ENCODE measurements around the gene KYAT1. TPM values are rescaled to one million over a fixed set of nuclear protein-coding genes. Genes with fewer than 3 reads are reported as not detected.

Gene KYAT1
- polyA plus RNA-seq, 1 donor (not counting 4 experiments of a cell fraction or from before 2014, with no cell fraction given): 10.9 TPM

GRCh38 chr9:128808543-128808942 lies 73.2 kb downstream of the KYAT1 start:
- no peak for FAIRE-seq

GRCh38 chr9:128807827-128808226 lies 73.9 kb downstream of the KYAT1 start:
- no peaks in the 10 kb centered on the region for H3K27me3 ChIP-seq (ENCODE audit: control insufficient read depth, extremely low read depth, insufficient read depth, low read length)
- no peaks in the 10 kb centered on the region for H3K9me1 ChIP-seq (ENCODE audit: control insufficient read depth, extremely low read depth, insufficient read depth, low read length)
- DNase-seq (ENCODE audit: low read depth, low spot score) (no peak), FAIRE-seq (no peak)
- no peaks in the 10 kb centered on the region for H3K79me2 ChIP-seq (ENCODE audit: control insufficient read depth, insufficient read depth, low read length)
- dilution Hi-C loops (cut with MboI; ENCODE audit: extremely low pct_ligation_motif_present, low sequenced_read_pairs): no loop called here
- no peak overlapping the region for H2AFZ ChIP-seq (ENCODE audit: control insufficient read depth, low read length)
- no peak overlapping the region for H3K4me2 ChIP-seq (ENCODE audit: control insufficient read depth, extremely low read depth, insufficient read depth, low read depth, low read length)
- H3K4me1 ChIP-seq (ENCODE audit: control insufficient read depth, extremely low read depth, insufficient read depth, low read length): no peaks in the 10 kb centered on the region
- H3K4me3 ChIP-seq (ENCODE audit: control insufficient read depth in 2 of 3, extremely low read depth in 1 of 3, insufficient read depth in 2 of 3, low read depth in 1 of 3, low read length in 3 of 3): no peak overlapping the region
- H3K36me3 ChIP-seq (ENCODE audit: control insufficient read depth in 2 of 2, extremely low read depth in 1 of 2, insufficient read depth in 2 of 2, low read length in 2 of 2): peaks cover 10 to 27% of the 10 kb centered on the region in 2 experiments
- no peak overlapping the region for H3K27ac ChIP-seq (ENCODE audit: control insufficient read depth, insufficient read depth, low read length)
- H3K9me3 ChIP-seq (ENCODE audit: control insufficient read depth, low read depth, low read length): no peaks in the 10 kb centered on the region
- TF ChIP-seq EZH2 (IDR thresholded peaks at IDR 0.05; ENCODE audit: low read length) (no peak), CTCF (optimal IDR thresholded peaks at IDR 0.05 in 1 of 3, IDR thresholded peaks at IDR 0.05 in 1 of 3, conservative IDR thresholded peaks at IDR 0.05 in 1 of 3; ENCODE audit: extremely low read depth in 1 of 3, insufficient read depth in 2 of 3, low read length in 3 of 3) (no peak)
- H4K20me1 ChIP-seq (ENCODE audit: control insufficient read depth, extremely low read depth, insufficient read depth, low read length): no peaks in the 10 kb centered on the region
- no peak overlapping the region for H3K9ac ChIP-seq (ENCODE audit: control insufficient read depth, extremely low read depth, insufficient read depth, low read length)

More at GRCh38 chr9:128808543-128808942, 73.2 kb downstream of the KYAT1 start:
- TF ChIP-seq CTCF (optimal IDR thresholded peaks at IDR 0.05 in 1 of 3, IDR thresholded peaks at IDR 0.05 in 1 of 3, conservative IDR thresholded peaks at IDR 0.05 in 1 of 3; ENCODE audit: extremely low read depth in 1 of 3, insufficient read depth in 2 of 3, low read length in 3 of 3) (no peak), EZH2 (IDR thresholded peaks at IDR 0.05; ENCODE audit: low read length) (no peak)
- Histone ChIP-seq H3K9ac (ENCODE audit: control insufficient read depth, extremely low read depth, insufficient read depth, low read length) (no peak overlapping the region), H3K9me3 (ENCODE audit: control insufficient read depth, low read depth, low read length) (no peaks in the 10 kb centered on the region), H3K27ac (ENCODE audit: control insufficient read depth, insufficient read depth, low read length) (no peak overlapping the region), H3K36me3 (ENCODE audit: control insufficient read depth in 2 of 2, extremely low read depth in 1 of 2, insufficient read depth in 2 of 2, low read length in 2 of 2) (peaks cover 7 to 21% of the 10 kb centered on the region in 2 experiments), H3K4me3 (ENCODE audit: control insufficient read depth in 2 of 3, extremely low read depth in 1 of 3, insufficient read depth in 2 of 3, low read depth in 1 of 3, low read length in 3 of 3) (no peak overlapping the region), H3K79me2 (ENCODE audit: control insufficient read depth, insufficient read depth, low read length) (no peaks in the 10 kb centered on the region), H3K4me1 (ENCODE audit: control insufficient read depth, extremely low read depth, insufficient read depth, low read length) (no peaks in the 10 kb centered on the region), H4K20me1 (ENCODE audit: control insufficient read depth, extremely low read depth, insufficient read depth, low read length) (no peaks in the 10 kb centered on the region), H3K9me1 (ENCODE audit: control insufficient read depth, extremely low read depth, insufficient read depth, low read length) (no peaks in the 10 kb centered on the region), H3K4me2 (ENCODE audit: control insufficient read depth, extremely low read depth, insufficient read depth, low read depth, low read length) (no peak overlapping the region), H2AFZ (ENCODE audit: control insufficient read depth, low read length) (no peak overlapping the region), H3K27me3 (ENCODE audit: control insufficient read depth, extremely low read depth, insufficient read depth, low read length) (no peaks in the 10 kb centered on the region)
- dilution Hi-C loops (cut with MboI; ENCODE audit: extremely low pct_ligation_motif_present, low sequenced_read_pairs): no loop called here
- DNase-seq (ENCODE audit: low read depth, low spot score): no peak

Measured in keratinocyte (primary cell).